Transverse colon (tissue), 4 donors: ENCODE results near the gene RNF125. TPM values are rescaled to one million over a fixed set of nuclear protein-coding genes. Genes with fewer than 3 reads are reported as not detected.

ENCODE experiments used
- DNase-seq: peaks from one replicate; pipeline ENCODE4 v3.0.0-alpha.2; 2019
- H3K27ac ChIP-seq, 4 donors: fragments of 200-600 bp; sonication (generic); 2 replicates each; pipeline ENCODE4 v1.5.1; 2016 to 2018; ENCODE audit warnings: inconsistent platforms in 4 of 4
- H3K27me3 ChIP-seq: fragments of 200-600 bp; sonication (generic); 2 replicates; pipeline ENCODE4 v1.5.1; 2017; ENCODE audit warnings: inconsistent platforms
- H3K36me3 ChIP-seq, 4 donors: fragments of 200-600 bp; sonication (generic); 2 replicates each; pipeline ENCODE4 v1.5.1; 2017 to 2019; ENCODE audit warnings: inconsistent platforms in 4 of 4
- H3K4me1 ChIP-seq, 4 donors: fragments of 200-600 bp; sonication (generic); 2 replicates each; pipeline ENCODE4 v1.5.1; 2017 to 2020; ENCODE audit warnings: inconsistent platforms in 4 of 4
- H3K4me3 ChIP-seq, 4 donors: fragments of 200-600 bp; sonication (generic); 1 replicate in 1 of 4; 2 replicates in 3 of 4; pipeline versions ENCODE4 v1.5.1 to v1.6.1; 2017 to 2019; ENCODE audit warnings: inconsistent platforms in 4 of 4
- H3K9me3 ChIP-seq, 2 donors: fragments of 200-600 bp; sonication (generic); 2 replicates each; pipeline ENCODE4 v1.5.1; 2017 to 2019; ENCODE audit warnings: inconsistent platforms in 2 of 2
- CTCF ChIP-seq, 5 experiments: fragments of 200-600 bp in 3 of 5; fragments of 450-650 bp in 2 of 5; sonication (generic) in 3 of 5; IDR thresholded peaks; 1 replicate in 2 of 5; 2 replicates in 3 of 5; pipeline ENCODE4 v1.5.1; 2016 to 2017; ENCODE audit warnings: antibody characterized with exemption in 5 of 5, inconsistent platforms in 3 of 5, mild to moderate bottlenecking in 2 of 5, moderate library complexity in 1 of 5
- EP300 ChIP-seq: sonication (generic); formaldehyde crosslinking; IDR thresholded peaks from one replicate; pipeline ENCODE4 v1.6.1; 2017; ENCODE audit warnings: antibody characterized with exemption, low read depth
- POLR2A ChIP-seq: fragments of 450-650 bp; IDR thresholded peaks from one replicate; pipeline ENCODE4 v1.6.1; 2016; ENCODE audit warnings: antibody characterized with exemption, mild to moderate bottlenecking, moderate library complexity
- POLR2AphosphoS5 ChIP-seq, 3 donors: sonication (generic); formaldehyde crosslinking; IDR thresholded peaks; one replicate each; pipeline ENCODE4 v1.6.1; 2016; ENCODE audit warnings: antibody characterized with exemption in 3 of 3
- WGBS, 2 donors: methylation state at CpG; one replicate each; pipeline ENCODE4 v1.1.5; 2018; ENCODE audit warnings: low coverage in 1 of 2; 5-methylcytosine and 5-hydroxymethylcytosine counted together
- in situ Hi-C, 4 donors: fragments of 200-750 bp; cut with MboI; loops; one replicate each; pipeline versions ENCODE4 v1.15.0 to v1.15.1; 2017; ENCODE audit warnings: low sequenced_read_pairs in 3 of 4, low pct_ligation_motif_present in 1 of 4, low pct_unique_long_range_greater_than_20kb in 1 of 4
- intact Hi-C: fragments of 100-400 bp; cut with DNase I; formaldehyde crosslinking; loops from one replicate; pipeline ENCODE4 v1.15.1; 2023; ENCODE audit warnings: low total_unique reads
- total RNA-seq, 4 donors: library from RNA; depleted of rRNA; stranded (reverse); fragments of >200 nt; gene quantifications; one replicate each; pipeline ENCODE4 v1.1.0, GENCODE V29; 2016

The RNF125 gene
- total RNA-seq, 4 donors from 2014 or later, result 7.9 to 12.1 (median 10.3) TPM

GRCh38 chr18:32104516-32104915 lies 85.9 kb downstream of the RNF125 start:
- Histone ChIP-seq H3K27ac (no peak overlapping the region), H3K4me1 (no peaks in the 10 kb centered on the region), H3K9me3 (no peaks in the 10 kb centered on the region), H3K36me3 (no peaks in the 10 kb centered on the region), H3K4me3 (no peak overlapping the region), H3K27me3 (no peaks in the 10 kb centered on the region)
- intact Hi-C loops, result no loop called here
- no peak for DNase-seq
- in situ Hi-C loops, result no loop called here
- 80 to 91% methylated on average over 1 to 2 of the region's 2 CpGs for WGBS, 2 donors
- TF ChIP-seq EP300, result no peak
- TF ChIP-seq POLR2AphosphoS5 (IDR thresholded peaks at IDR 0.05), result no peak
- no peak for TF ChIP-seq POLR2A
- no peak for TF ChIP-seq CTCF (IDR thresholded peaks at IDR 0.05)

- DNase-seq, result no peak
- Histone ChIP-seq H3K4me1 (no peaks in the 10 kb centered on the region), H3K4me3 (no peak overlapping the region), H3K27ac (no peak overlapping the region), H3K36me3 (peaks cover 0 to 24% (median 2%) of the 10 kb centered on the region in 4 donors), H3K9me3 (no peaks in the 10 kb centered on the region), H3K27me3 (no peaks in the 10 kb centered on the region)
- TF ChIP-seq CTCF (IDR thresholded peaks at IDR 0.05) (no peak), EP300 (no peak), POLR2AphosphoS5 (IDR thresholded peaks at IDR 0.05) (no peak), POLR2A (no peak)
- in situ Hi-C loops, result no loop called here
- intact Hi-C loops, result no loop called here
- WGBS, 2 donors, result 89 to 97% methylated on average over 3 of the region's 3 CpGs
Observed at GRCh38 chr18:32110005-32110404, 91.4 kb downstream of the RNF125 start.

GRCh38 chr18:32111706-32112105 lies 93.1 kb downstream of the RNF125 start:
- no peaks in the 10 kb centered on the region for H3K9me3 ChIP-seq
- no peak overlapping the region for H3K27ac ChIP-seq
- no peak for DNase-seq
- H3K4me3 ChIP-seq, result no peak overlapping the region
- in situ Hi-C loops (no loop called here), intact Hi-C loops (no loop called here)
- 71 to 77% methylated on average over 3 of the region's 3 CpGs for whole genome bisulfite sequencing, 2 donors
- no peak for TF ChIP-seq CTCF (IDR thresholded peaks at IDR 0.05)
- no peak for TF ChIP-seq POLR2AphosphoS5 (IDR thresholded peaks at IDR 0.05)
- no peak for TF ChIP-seq EP300
- TF ChIP-seq POLR2A, result no peak
- H3K27me3 ChIP-seq, result no peaks in the 10 kb centered on the region
- no peaks in the 10 kb centered on the region for H3K4me1 ChIP-seq
- peaks cover 0 to 29% (median 2%) of the 10 kb centered on the region in 4 donors for H3K36me3 ChIP-seq

- Histone ChIP-seq H3K9me3 (no peaks in the 10 kb centered on the region), H3K36me3 (peaks cover 0 to 36% (median 2%) of the 10 kb centered on the region in 4 donors), H3K27me3 (no peaks in the 10 kb centered on the region), H3K27ac (no peak overlapping the region), H3K4me3 (no peak overlapping the region), H3K4me1 (no peaks in the 10 kb centered on the region)
- in situ Hi-C loops (no loop called here), intact Hi-C loops (no loop called here)
- TF ChIP-seq POLR2AphosphoS5 (IDR thresholded peaks at IDR 0.05), result no peak
- TF ChIP-seq EP300, result no peak
- TF ChIP-seq CTCF (IDR thresholded peaks at IDR 0.05), result no peak
- no peak for TF ChIP-seq POLR2A
- no peak for DNase-seq
- 89 to 90% methylated on average over 4 of the region's 4 CpGs for WGBS, 2 donors
Observed at GRCh38 chr18:32112826-32113225, 94.2 kb downstream of the RNF125 start.
